ENCODE data around the gene CNN3.

CNN3 gene

GRCh38 chr1:94887603-94888171 lies 39.2 kb downstream of the CNN3 start:
- H3K4me3 ChIP-seq (ENCODE audit: low read depth, low read length): no peak overlapping the region
- TF ChIP-seq ZNF354C (tag by site-specific recombination; IDR thresholded peaks at IDR 0.05; ENCODE audit: borderline replicate concordance, low read depth): no peak
- TF ChIP-seq HOXA7 (CRISPR knock-in tag; IDR thresholded peaks at IDR 0.05; ENCODE audit: borderline replicate concordance): no peak
- no peak for TF ChIP-seq ZBTB8A (tag by site-specific recombination; IDR thresholded peaks at IDR 0.05)
- TF ChIP-seq ZNF555 (tag by site-specific recombination; conservative IDR thresholded peaks at IDR 0.05): no peak
- TF ChIP-seq ZSCAN18 (tag by site-specific recombination; IDR thresholded peaks at IDR 0.05): no peak
- no peak for TF ChIP-seq ZBTB49 (tag by site-specific recombination; IDR thresholded peaks at IDR 0.05; ENCODE audit: low read depth)
- no peak for TF ChIP-seq ZNF416 (tag by site-specific recombination; IDR thresholded peaks at IDR 0.05)
- TF ChIP-seq ZNF701 (tag by site-specific recombination; IDR thresholded peaks at IDR 0.05): no peak
- no peak for TF ChIP-seq ZFP37 (tag by site-specific recombination; IDR thresholded peaks at IDR 0.05)
- TF ChIP-seq ZNF768 (tag by site-specific recombination; IDR thresholded peaks at IDR 0.05): no peak
- TF ChIP-seq ZNF335 (tag by site-specific recombination; conservative IDR thresholded peaks at IDR 0.05): no peak
- TF ChIP-seq ZNF214 (tag by site-specific recombination; IDR thresholded peaks at IDR 0.05; ENCODE audit: borderline replicate concordance): no peak
- ChIA-PET POLR2A (no interaction called here), CTCF (interaction anchor here (2.8 kb wide), 1 partner anchor 33 kb away, joined by 8 read pairs; no protein-coding TSS in a partner anchor)
- H3K36me3 ChIP-seq (ENCODE audit: control insufficient read depth in 2 of 2, insufficient read depth in 1 of 2, low read length in 2 of 2): peaks cover 0 to 5% of the 10 kb centered on the region in 2 experiments; a peak in 1 of 3 replicates
- H3K9me3 ChIP-seq (ENCODE audit: control insufficient read depth, insufficient read depth, low read depth, low read length): no peaks in the 10 kb centered on the region
- 0 out of 2 replicates have a peak, but pooled peaks cover 3% of the 10 kb centered on the region for H3K4me1 ChIP-seq (ENCODE audit: control insufficient read depth, insufficient read depth, low read length)
- H3K27ac ChIP-seq (ENCODE audit: extremely low read depth, low read depth, low read length): no peak overlapping the region

GRCh38 chr1:94887106-94887505 lies 39.8 kb downstream of the CNN3 start:
- H3K4me1 ChIP-seq (ENCODE audit: control insufficient read depth, insufficient read depth, low read length): 0 out of 2 replicates have a peak, but pooled peaks cover 3% of the 10 kb centered on the region
- no peak overlapping the region for H3K4me3 ChIP-seq (ENCODE audit: low read depth, low read length)
- H3K36me3 ChIP-seq (ENCODE audit: control insufficient read depth in 2 of 2, insufficient read depth in 1 of 2, low read length in 2 of 2): peaks cover 0 to under 1% of the 10 kb centered on the region in 2 experiments; a peak in 1 of 3 replicates
- H3K27ac ChIP-seq (ENCODE audit: extremely low read depth, low read depth, low read length): no peak overlapping the region
- no peaks in the 10 kb centered on the region for H3K9me3 ChIP-seq (ENCODE audit: control insufficient read depth, insufficient read depth, low read depth, low read length)
- POLR2A ChIA-PET: no interaction called here
- CTCF ChIA-PET: interaction anchor here (2.8 kb wide), 1 partner anchor 33 kb away, joined by 8 read pairs; no protein-coding TSS in a partner anchor
- TF ChIP-seq ZFHX2 (tag by site-specific recombination; conservative IDR thresholded peaks at IDR 0.05): no peak
- TF ChIP-seq ZNF610 (tag by site-specific recombination; IDR thresholded peaks at IDR 0.05; ENCODE audit: borderline replicate concordance): no peak
- no peak for TF ChIP-seq KLF9 (tag by site-specific recombination; IDR thresholded peaks at IDR 0.05; ENCODE audit: low read depth)
- no peak for TF ChIP-seq ZNF211 (tag by site-specific recombination; IDR thresholded peaks at IDR 0.05; ENCODE audit: low read depth)

GRCh38 chr1:94886361-94886760 lies 40.5 kb downstream of the CNN3 start:
- ChIA-PET POLR2A (no interaction called here), CTCF (interaction anchor here (0.6 to 2.8 kb wide), 2 partner anchors 32 to 860 kb away, joined by 4 to 8 read pairs; no protein-coding TSS in a partner anchor)
- TF ChIP-seq ZNF645 (tag by site-specific recombination; IDR thresholded peaks at IDR 0.05): no peak
- no peak for TF ChIP-seq ZNF677 (tag by site-specific recombination; IDR thresholded peaks at IDR 0.05)
- no peak for TF ChIP-seq ZBTB21 (tag by site-specific recombination; IDR thresholded peaks at IDR 0.05)
- TF ChIP-seq ZSCAN30 (tag by site-specific recombination; IDR thresholded peaks at IDR 0.05): no peak
- TF ChIP-seq ZIC2 (tag by site-specific recombination; IDR thresholded peaks at IDR 0.05): 0 out of 2 replicates have a peak, but pooled peaks have one; percentile 14
- TF ChIP-seq REST (tag by site-specific recombination; IDR thresholded peaks at IDR 0.05): no peak
- no peak for TF ChIP-seq ZNF10 (tag by site-specific recombination; IDR thresholded peaks at IDR 0.05)
- TF ChIP-seq OVOL3 (tag by site-specific recombination; IDR thresholded peaks at IDR 0.05): no peak
- Histone ChIP-seq H3K9me3 (ENCODE audit: control insufficient read depth, insufficient read depth, low read depth, low read length) (no peaks in the 10 kb centered on the region), H3K4me1 (ENCODE audit: control insufficient read depth, insufficient read depth, low read length) (0 out of 2 replicates have a peak, but pooled peaks cover 3% of the 10 kb centered on the region), H3K36me3 (ENCODE audit: control insufficient read depth in 2 of 2, insufficient read depth in 1 of 2, low read length in 2 of 2) (no peaks in the 10 kb centered on the region), H3K27ac (ENCODE audit: extremely low read depth, low read depth, low read length) (no peak overlapping the region), H3K4me3 (ENCODE audit: low read depth, low read length) (no peak overlapping the region)

All from HEK293 (cell line).